ENCODE results near the gene FBF1.

Gene FBF1

GRCh38 chr17:75915268-75915667, 25.6 kb downstream of the FBF1 start:
- TF ChIP-seq REST (IDR thresholded peaks at IDR 0.05; ENCODE audit: insufficient replicate concordance, low read depth) (no peak), CTCF (IDR thresholded peaks at IDR 0.05; ENCODE audit: insufficient read depth, low read length) (no peak), POLR2AphosphoS5 (IDR thresholded peaks at IDR 0.05; ENCODE audit: low read depth) (no peak), GABPA (IDR thresholded peaks at IDR 0.05; ENCODE audit: low read depth) (no peak), SPI1 (IDR thresholded peaks at IDR 0.05; ENCODE audit: borderline replicate concordance, low read depth) (no peak)
- Histone ChIP-seq H3K27me3 (ENCODE audit: insufficient read depth, poor library complexity, severe bottlenecking) (no peaks in the 10 kb centered on the region), H3K27ac (replicated peaks) (no peak overlapping the region), H3K4me3 (replicated peaks; ENCODE audit: insufficient read depth, low read length) (no peak overlapping the region)
- no peak for DNase-seq (ENCODE audit: low read depth in 1 of 2, low spot score in 1 of 2)

- Histone ChIP-seq H3K27me3 (ENCODE audit: insufficient read depth, poor library complexity, severe bottlenecking) (no peaks in the 10 kb centered on the region), H3K27ac (replicated peaks) (no peak overlapping the region), H3K4me3 (replicated peaks; ENCODE audit: insufficient read depth, low read length) (no peak overlapping the region)
- TF ChIP-seq GABPA (IDR thresholded peaks at IDR 0.05; ENCODE audit: low read depth) = no peak
- no peak for TF ChIP-seq POLR2AphosphoS5 (IDR thresholded peaks at IDR 0.05; ENCODE audit: low read depth)
- TF ChIP-seq REST (IDR thresholded peaks at IDR 0.05; ENCODE audit: insufficient replicate concordance, low read depth) = no peak
- TF ChIP-seq CTCF (IDR thresholded peaks at IDR 0.05; ENCODE audit: insufficient read depth, low read length) = no peak
- TF ChIP-seq SPI1 (IDR thresholded peaks at IDR 0.05; ENCODE audit: borderline replicate concordance, low read depth) = no peak
- no peak for DNase-seq (ENCODE audit: low read depth in 1 of 2, low spot score in 1 of 2)
These were observed 26.1 kb downstream of the FBF1 start for GRCh38 chr17:75914643-75915267.

- Histone ChIP-seq H3K27me3 (ENCODE audit: insufficient read depth, poor library complexity, severe bottlenecking) (no peaks in the 10 kb centered on the region), H3K4me3 (replicated peaks; ENCODE audit: insufficient read depth, low read length) (no peak overlapping the region), H3K27ac (replicated peaks) (no peak overlapping the region)
- DNase-seq (ENCODE audit: low read depth in 1 of 2, low spot score in 1 of 2) = no peak
- no peak for TF ChIP-seq GABPA (IDR thresholded peaks at IDR 0.05; ENCODE audit: low read depth)
- no peak for TF ChIP-seq REST (IDR thresholded peaks at IDR 0.05; ENCODE audit: insufficient replicate concordance, low read depth)
- no peak for TF ChIP-seq SPI1 (IDR thresholded peaks at IDR 0.05; ENCODE audit: borderline replicate concordance, low read depth)
- TF ChIP-seq POLR2AphosphoS5 (IDR thresholded peaks at IDR 0.05; ENCODE audit: low read depth) = no peak
- TF ChIP-seq CTCF (IDR thresholded peaks at IDR 0.05; ENCODE audit: insufficient read depth, low read length) = no peak
These were observed 27.2 kb downstream of the FBF1 start for GRCh38 chr17:75913537-75914210.
